Upper lobe of right lung (tissue), 1 donor: ENCODE data around the gene WDTC1. TPM values are rescaled to one million over a fixed set of nuclear protein-coding genes. Genes with fewer than 3 reads are reported as not detected.

Experiments
- ATAC-seq: fragments of 200-7000 bp; cut with Tn5 transposase; one replicate; pipeline ENCODE4 v1.9.1; 2020; ENCODE audit warnings: mild to moderate bottlenecking, moderate library complexity
- DNase-seq: peaks from one replicate; pipeline ENCODE4 v3.0.0-alpha.2; 2020
- H3K27ac ChIP-seq: fragments of 200-600 bp; one replicate; pipeline ENCODE4 v1.8.0; 2022
- H3K27me3 ChIP-seq: fragments of 200-600 bp; one replicate; pipeline ENCODE4 v1.8.0; 2022; ENCODE audit warnings: mild to moderate bottlenecking
- H3K36me3 ChIP-seq: fragments of 200-600 bp; one replicate; pipeline ENCODE4 v1.8.0; 2022
- H3K4me1 ChIP-seq: fragments of 200-600 bp; one replicate; pipeline ENCODE4 v1.8.0; 2022
- H3K4me3 ChIP-seq: fragments of 200-600 bp; one replicate; pipeline ENCODE4 v1.8.0; 2022; ENCODE audit warnings: mild to moderate bottlenecking
- H3K9me3 ChIP-seq: fragments of 200-600 bp; one replicate; pipeline ENCODE4 v1.8.0; 2022
- intact Hi-C: fragments of 100-400 bp; cut with DNase I; formaldehyde crosslinking; loops from one replicate; pipeline ENCODE4 v1.11.0; 2022
- total RNA-seq: library from RNA; stranded (reverse); fragmentation: NEBNext Ultra II Directional; extraction: Animal tissue kit (Norgen Biotek cat#: 25700); gene quantifications from one replicate; pipeline ENCODE4 v1.2.1, GENCODE V29; 2021
- TF ChIP-seq, protein P1 (sequence below): fragments of 200-600 bp; IDR thresholded peaks from one replicate; pipeline ENCODE4 v1.8.0; 2022; ENCODE audit warnings: antibody characterized with exemption
- donor health status: DM: no; HTN: yes; CAD: no; lungs with severe emphysema.

The WDTC1 gene
- total RNA-seq, 1 donor from 2014 or later, result 44.1 TPM

DNA sequence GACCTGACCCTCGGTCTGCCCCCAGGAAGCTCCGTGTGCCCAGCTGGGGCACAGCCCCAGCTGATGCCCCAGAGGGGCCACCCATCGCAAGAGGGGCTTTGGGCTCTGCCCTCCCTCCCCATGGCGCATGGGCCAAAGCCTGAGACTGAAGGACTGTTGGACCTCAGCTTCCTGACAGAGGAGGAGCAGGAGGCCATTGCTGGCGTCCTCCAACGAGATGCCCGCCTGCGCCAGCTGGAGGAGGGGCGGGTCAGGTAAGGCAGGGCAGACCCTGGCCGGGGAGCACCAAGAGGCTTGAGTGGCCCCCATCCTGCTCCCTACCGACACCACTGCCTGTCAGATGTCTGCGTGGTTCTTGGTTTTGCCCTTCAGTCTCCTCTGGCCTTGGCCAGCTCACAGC, 110.8 kb downstream of the WDTC1 start:
- Histone ChIP-seq H3K4me1 (peaks cover 11% of the 10 kb centered on the region), H3K9me3 (no peaks in the 10 kb centered on the region), H3K27ac (no peak overlapping the region), H3K4me3 (no peak overlapping the region), H3K27me3 (no peaks in the 10 kb centered on the region), H3K36me3 (no peaks in the 10 kb centered on the region)
- intact Hi-C loops, result no loop called here
- TF ChIP-seq, protein P1, sequence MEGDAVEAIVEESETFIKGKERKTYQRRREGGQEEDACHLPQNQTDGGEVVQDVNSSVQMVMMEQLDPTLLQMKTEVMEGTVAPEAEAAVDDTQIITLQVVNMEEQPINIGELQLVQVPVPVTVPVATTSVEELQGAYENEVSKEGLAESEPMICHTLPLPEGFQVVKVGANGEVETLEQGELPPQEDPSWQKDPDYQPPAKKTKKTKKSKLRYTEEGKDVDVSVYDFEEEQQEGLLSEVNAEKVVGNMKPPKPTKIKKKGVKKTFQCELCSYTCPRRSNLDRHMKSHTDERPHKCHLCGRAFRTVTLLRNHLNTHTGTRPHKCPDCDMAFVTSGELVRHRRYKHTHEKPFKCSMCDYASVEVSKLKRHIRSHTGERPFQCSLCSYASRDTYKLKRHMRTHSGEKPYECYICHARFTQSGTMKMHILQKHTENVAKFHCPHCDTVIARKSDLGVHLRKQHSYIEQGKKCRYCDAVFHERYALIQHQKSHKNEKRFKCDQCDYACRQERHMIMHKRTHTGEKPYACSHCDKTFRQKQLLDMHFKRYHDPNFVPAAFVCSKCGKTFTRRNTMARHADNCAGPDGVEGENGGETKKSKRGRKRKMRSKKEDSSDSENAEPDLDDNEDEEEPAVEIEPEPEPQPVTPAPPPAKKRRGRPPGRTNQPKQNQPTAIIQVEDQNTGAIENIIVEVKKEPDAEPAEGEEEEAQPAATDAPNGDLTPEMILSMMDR, result no peak
- DNase-seq, result no peak
- ATAC-seq, result no peak

DNA sequence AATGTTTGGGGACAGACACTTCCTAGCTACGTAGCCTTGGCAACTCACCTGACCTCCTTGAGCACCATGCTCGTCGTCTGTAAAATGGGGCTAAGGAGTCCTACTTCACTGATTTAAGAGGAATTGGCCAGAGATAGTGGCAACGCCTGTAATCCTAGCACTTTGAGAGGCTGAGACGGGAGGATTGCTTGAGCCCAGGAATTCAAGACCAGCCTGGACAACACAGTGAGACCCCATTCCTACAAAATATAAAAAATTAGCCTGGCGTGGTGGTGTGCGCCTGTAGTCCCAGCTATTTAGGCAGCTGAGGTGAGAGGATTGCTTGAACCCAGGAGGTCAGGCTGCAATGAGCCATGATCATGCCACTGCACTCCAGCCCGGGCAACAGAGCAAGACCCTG, 111.9 kb downstream of the WDTC1 start:
- H3K4me1 ChIP-seq, result peaks cover 21% of the 10 kb centered on the region
- no peaks in the 10 kb centered on the region for H3K36me3 ChIP-seq
- no peak for DNase-seq
- intact Hi-C loops, result no loop called here
- ATAC-seq, result no peak
- no peaks in the 10 kb centered on the region for H3K9me3 ChIP-seq
- H3K4me3 ChIP-seq, result no peak overlapping the region
- H3K27me3 ChIP-seq, result no peaks in the 10 kb centered on the region
- H3K27ac ChIP-seq, result no peak overlapping the region
- TF ChIP-seq, protein P1, result no peak

DNA sequence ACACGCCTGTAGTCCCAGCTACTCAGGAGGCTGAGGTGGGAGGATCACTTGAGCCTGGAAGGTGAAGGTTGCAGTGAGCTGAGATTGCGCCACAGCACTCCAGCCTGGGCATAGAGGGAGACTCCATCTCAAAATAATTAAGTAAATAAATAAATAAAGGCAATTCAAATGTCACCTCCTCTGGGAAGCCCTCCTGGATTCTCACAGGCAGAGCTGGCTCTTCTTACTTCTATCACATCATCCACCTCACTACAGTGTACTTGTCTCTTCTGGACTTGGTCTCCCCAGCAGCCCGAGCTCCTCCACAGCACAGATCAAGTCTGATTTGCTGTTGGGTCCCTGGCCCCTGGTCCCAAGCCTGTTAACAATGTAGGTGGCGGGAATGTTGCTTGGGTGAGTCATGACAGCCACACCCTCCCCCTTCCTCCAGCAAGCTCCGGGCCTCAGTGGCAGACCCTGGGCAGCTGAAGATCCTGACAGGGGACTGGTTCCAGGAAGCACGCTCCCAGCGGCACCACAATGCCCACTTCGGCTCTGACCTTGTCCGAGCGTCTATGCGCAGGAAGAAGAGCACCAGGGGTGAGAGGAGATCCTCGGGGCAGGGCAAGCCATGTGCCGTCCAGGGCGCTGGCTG, 112.7 kb downstream of the WDTC1 start:
- no peaks in the 10 kb centered on the region for H3K27me3 ChIP-seq
- no peak overlapping the region for H3K4me3 ChIP-seq
- no peaks in the 10 kb centered on the region for H3K36me3 ChIP-seq
- TF ChIP-seq, protein P1, result no peak
- no peak overlapping the region for H3K27ac ChIP-seq
- DNase-seq, result no peak
- intact Hi-C loops, result no loop called here
- ATAC-seq, result no peak
- H3K4me1 ChIP-seq, result peaks cover 20% of the 10 kb centered on the region
- H3K9me3 ChIP-seq, result no peaks in the 10 kb centered on the region

DNA sequence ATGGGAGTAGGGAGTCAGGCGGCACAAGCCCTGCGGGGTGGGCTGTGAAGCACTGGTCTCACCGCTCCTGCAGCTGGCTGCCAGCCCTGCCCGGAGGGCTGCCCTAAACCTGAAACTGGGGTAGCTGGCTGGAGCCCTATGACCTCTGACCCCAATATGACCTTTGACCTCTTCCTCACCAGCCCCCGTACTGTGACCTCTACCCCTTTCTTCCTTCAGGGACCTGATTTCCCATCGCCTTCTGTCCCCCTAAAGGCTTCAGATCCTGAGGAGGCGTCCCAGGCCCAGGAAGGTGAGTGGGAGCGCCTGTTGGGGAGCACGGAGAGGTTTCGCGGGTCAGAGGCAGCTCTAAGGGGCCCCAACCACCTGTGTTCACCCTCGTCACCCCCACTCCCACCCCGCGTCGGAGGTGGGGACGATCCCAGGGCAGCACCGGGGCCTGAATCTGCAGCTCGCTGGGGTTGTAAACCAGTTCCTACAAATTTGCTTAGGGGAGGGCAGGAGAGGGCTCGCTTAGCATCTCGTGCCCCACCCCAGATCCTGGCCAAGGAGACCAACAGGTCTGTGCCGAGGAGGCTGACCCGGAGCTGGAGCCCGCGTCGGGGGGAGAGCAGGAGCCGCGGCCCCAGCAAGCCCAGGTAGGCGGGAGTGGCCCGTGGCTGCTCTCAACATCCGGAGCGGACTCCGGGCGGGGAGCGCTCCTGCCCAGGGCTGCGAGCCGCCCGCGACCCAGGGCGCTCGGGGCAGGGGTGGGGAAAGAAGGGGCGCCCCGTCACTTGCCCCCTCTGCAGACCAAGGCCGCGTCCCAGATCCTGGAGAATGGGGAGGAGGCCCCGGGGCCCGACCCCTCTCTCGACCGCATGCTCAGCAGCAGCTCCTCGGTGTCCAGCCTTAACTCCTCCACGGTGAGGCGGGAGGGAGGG, 114.7 kb downstream of the WDTC1 start:
- intact Hi-C loops, result no loop called here
- ATAC-seq, result peak; percentile 85
- Histone ChIP-seq H3K36me3 (peaks cover 10% of the 10 kb centered on the region), H3K4me1 (peaks cover 13% of the 10 kb centered on the region), H3K4me3 (peak overlapping the region; percentile 51), H3K27me3 (no peaks in the 10 kb centered on the region), H3K9me3 (no peaks in the 10 kb centered on the region), H3K27ac (no peak overlapping the region)
- peak; percentile 91 for DNase-seq
- TF ChIP-seq, protein P1, result no peak

DNA sequence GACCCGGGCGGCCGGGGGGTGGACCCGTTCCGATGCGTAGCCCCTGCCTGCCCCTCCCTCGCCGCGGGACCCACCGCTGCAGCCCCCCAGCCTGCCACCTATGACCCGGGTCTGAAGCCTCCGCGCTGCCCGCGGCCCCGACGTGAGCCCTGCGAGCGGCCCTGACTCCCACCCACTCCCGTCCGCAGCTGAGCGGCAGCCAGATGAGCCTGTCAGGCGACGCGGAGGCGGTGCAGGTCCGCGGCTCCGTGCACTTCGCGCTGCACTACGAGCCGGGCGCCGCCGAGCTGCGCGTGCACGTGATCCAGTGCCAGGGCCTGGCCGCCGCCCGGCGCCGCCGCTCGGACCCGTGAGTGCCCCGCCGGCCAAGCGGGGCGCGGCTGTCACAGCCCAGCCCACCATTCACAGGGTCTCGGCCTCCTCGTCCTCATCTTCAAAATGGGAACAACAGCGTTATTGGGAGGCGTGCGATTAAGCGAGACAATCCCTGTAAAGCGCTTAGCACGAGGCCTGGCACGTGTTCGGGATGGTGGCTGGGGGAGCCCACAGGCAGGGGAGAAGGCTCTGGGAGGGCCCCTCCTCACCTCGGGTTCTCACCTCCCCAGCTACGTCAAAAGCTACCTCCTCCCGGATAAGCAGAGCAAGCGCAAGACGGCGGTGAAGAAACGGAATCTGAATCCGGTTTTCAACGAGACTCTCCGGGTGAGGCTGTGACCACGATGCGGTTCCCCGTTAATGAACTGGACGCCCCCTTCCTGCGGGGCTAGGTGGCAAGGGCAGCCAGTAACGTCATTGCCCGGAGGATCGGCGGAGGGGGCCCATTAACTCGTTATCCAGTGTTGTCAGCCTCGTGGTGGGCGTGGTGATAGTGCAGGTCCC, 115.6 kb downstream of the WDTC1 start:
- H3K36me3 ChIP-seq, result peaks cover 18% of the 10 kb centered on the region
- H3K27ac ChIP-seq, result no peak overlapping the region
- H3K4me1 ChIP-seq, result peaks cover 13% of the 10 kb centered on the region
- TF ChIP-seq, protein P1, result no peak
- DNase-seq, result peak; percentile 90
- peak overlapping the region; percentile 51 for H3K4me3 ChIP-seq
- intact Hi-C loops, result no loop called here
- no peaks in the 10 kb centered on the region for H3K9me3 ChIP-seq
- ATAC-seq, result peak; percentile 81
- no peaks in the 10 kb centered on the region for H3K27me3 ChIP-seq
